OCI-LY7 (cell line): ENCODE data around the gene PLD6. TPM values are rescaled to one million over a fixed set of nuclear protein-coding genes. Genes with fewer than 3 reads are reported as not detected.
A peak's percentile ranks its signal among the peaks of the same experiment; 100 is the strongest.

Source experiments
- BruUV-seq: library from RNA; stranded (reverse); fragments of 400-500 nt; replicated peaks from 2 replicates; lab custom pipeline; 2021; lab: Mats Ljungman, UMichigan
- CTCF ChIA-PET: fragments of 300-600 bp; sonication (Branson Sonifier 250); formaldehyde crosslinking; loops from one replicate; lab custom pipeline; 2022; ENCODE audit warnings: antibody characterized with exemption; ENCODE audit not compliant: unreplicated experiment; lab: Charles Lee
- POLR2A ChIA-PET: fragments of 300-600 bp; sonication (Branson Sonifier 250); formaldehyde crosslinking; loops from one replicate; lab custom pipeline; 2022; ENCODE audit warnings: antibody characterized with exemption; lab: Charles Lee
- DNase-seq: peaks from one replicate; pipeline ENCODE4 v3.0.0-alpha.2; 2015; ENCODE audit warnings: low spot score
- H2AFZ ChIP-seq: fragments of 200-600 bp; sonication (generic), shearing (Covaris generic); 2 replicates; pipeline ENCODE4 v1.6.1; 2014; ENCODE audit warnings: mild to moderate bottlenecking, antibody characterized with exemption, low read length, moderate library complexity
- H3K27ac ChIP-seq: fragments of 200-600 bp; sonication (generic); 2 replicates; pipeline ENCODE4 v1.5.1; 2014; ENCODE audit warnings: mixed run types, low read depth, mild to moderate bottlenecking, moderate library complexity, low read length, inconsistent platforms; ENCODE audit not compliant: poor library complexity, severe bottlenecking
- H3K36me3 ChIP-seq: fragments of 200-600 bp; sonication (generic); 2 replicates; pipeline ENCODE4 v1.6.1; 2014; ENCODE audit warnings: mild to moderate bottlenecking, antibody characterized with exemption, low read length, moderate library complexity, mixed read lengths; ENCODE audit not compliant: insufficient read depth
- H3K4me1 ChIP-seq: fragments of 200-600 bp; sonication (generic); 2 replicates; pipeline ENCODE4 v1.5.1; 2014; ENCODE audit warnings: mild to moderate bottlenecking, low read length; ENCODE audit not compliant: insufficient read depth, poor library complexity, severe bottlenecking
- H3K4me2 ChIP-seq: fragments of 200-600 bp; sonication (generic); 2 replicates; pipeline ENCODE4 v1.6.1; 2014; ENCODE audit warnings: mild to moderate bottlenecking, low read length
- H3K4me3 ChIP-seq: fragments of 200-600 bp; sonication (generic); 2 replicates; pipeline ENCODE4 v1.5.1; 2014; ENCODE audit warnings: mild to moderate bottlenecking, low read depth, low read length; ENCODE audit not compliant: poor library complexity, severe bottlenecking
- H3K79me2 ChIP-seq: fragments of 200-600 bp; sonication (generic); 2 replicates; pipeline ENCODE4 v1.6.1; 2016; ENCODE audit warnings: low read depth, mild to moderate bottlenecking, low read length, moderate library complexity, mixed read lengths; ENCODE audit not compliant: insufficient read depth
- H3K9me2 ChIP-seq: fragments of 200-600 bp; sonication (generic); 2 replicates; pipeline ENCODE4 v1.6.1; 2016; ENCODE audit warnings: mild to moderate bottlenecking, low read length, mixed read lengths; ENCODE audit not compliant: insufficient read depth
- H3K9me3 ChIP-seq: fragments of 200-600 bp; sonication (generic); 2 replicates; pipeline ENCODE4 v1.6.1; 2014; ENCODE audit warnings: mild to moderate bottlenecking, mixed run types, low read length, mixed read lengths
- H4K20me1 ChIP-seq: fragments of 200-600 bp; sonication (generic); 2 replicates; pipeline ENCODE4 v1.6.1; 2014; ENCODE audit warnings: mild to moderate bottlenecking, antibody characterized with exemption, low read length, moderate library complexity, mixed read lengths; ENCODE audit not compliant: insufficient read depth
- CTCF ChIP-seq: fragments of 200-600 bp; sonication (generic); conservative IDR thresholded peaks from 2 replicates; pipeline ENCODE4 v1.5.1; 2014; ENCODE audit warnings: mild to moderate bottlenecking, antibody characterized with exemption, low read length, moderate library complexity, mixed read lengths
- EZH2phosphoT487 ChIP-seq: fragments of 200-600 bp; sonication (generic); IDR thresholded peaks from 2 replicates; pipeline ENCODE4 v1.6.1; 2018; ENCODE audit warnings: low read depth, borderline replicate concordance, mild to moderate bottlenecking, mixed run types, antibody characterized with exemption, low read length, moderate library complexity, mixed read lengths
- intact Hi-C: fragments of 100-400 bp; cut with micrococcal nuclease; formaldehyde crosslinking; loops from one replicate; pipeline ENCODE4 v1.10.0; 2022; ENCODE audit not compliant: unreplicated experiment
- total RNA-seq, 2 experiments: library from RNA; depleted of rRNA in 1 of 2; stranded (reverse); fragments of >200 nt in 1 of 2; shearing (Covaris generic) in 1 of 2; gene quantifications; 2 replicates each; pipeline ENCODE4 v1.2.3, GENCODE V29; 2014 to 2022

PLD6 gene
- total RNA-seq, 2 experiments from 2014 or later = not detected

- no peak for TF ChIP-seq CTCF
- TF ChIP-seq EZH2phosphoT487 = no peak
- no peak for DNase-seq
- no peaks in the 10 kb centered on the region for H3K9me2 ChIP-seq
- BruUV-seq = no TSS peak
- H3K9me3 ChIP-seq = no peaks in the 10 kb centered on the region
- H3K27ac ChIP-seq = no peak overlapping the region
- peaks cover 4% of the 10 kb centered on the region; the same call in 1 of the 2 replicates for H3K36me3 ChIP-seq
- intact Hi-C loops = loop anchor here (5.0 kb wide), 1 partner anchor 588 kb away; the partner anchor contains the start of gene ZNF624
- H3K4me1 ChIP-seq = peaks cover 22% of the 10 kb centered on the region
- H4K20me1 ChIP-seq = no peaks in the 10 kb centered on the region
- no peak overlapping the region for H2AFZ ChIP-seq
- no peak overlapping the region for H3K4me3 ChIP-seq
- ChIA-PET CTCF (no interaction called here), POLR2A (interaction anchor here (0.8 kb wide), 1 partner anchor 271 kb away, joined by 3 read pairs; no protein-coding TSS in a partner anchor)
- no peak overlapping the region for H3K4me2 ChIP-seq
- H3K79me2 ChIP-seq = peaks cover 12% of the 10 kb centered on the region; the same call in 1 of the 2 replicates
Measured at GRCh38 chr17:17239832-17240231, 33.7 kb upstream of the PLD6 start.

- Histone ChIP-seq H3K4me2 (peak within 1 kb of the TSS; percentile 76), H3K27ac (peak within 1 kb of the TSS; percentile 40), H2AFZ (peak within 1 kb of the TSS; percentile 63), H3K4me1 (peaks cover 22% of the 10 kb centered on the region), H3K79me2 (peaks cover 12% of the 10 kb centered on the region; the same call in 1 of the 2 replicates), H3K36me3 (no peaks in the 10 kb centered on the region), H3K9me2 (no peaks in the 10 kb centered on the region), H3K4me3 (peak within 1 kb of the TSS; percentile 86), H3K9me3 (no peaks in the 10 kb centered on the region), H4K20me1 (no peaks in the 10 kb centered on the region)
- TF ChIP-seq CTCF = no peak
- no peak for TF ChIP-seq EZH2phosphoT487
- ChIA-PET POLR2A (interaction anchor here (0.7 kb wide), 1 partner anchor 194 kb away, joined by 3 read pairs; no protein-coding TSS in a partner anchor), CTCF (no interaction called here)
- BruUV-seq = no TSS peak
- intact Hi-C loops = loop anchor here (2.0 to 5.0 kb wide), 2 partner anchors 68 to 585 kb away; partner anchors contain the start of gene ZNF624
- peak; percentile 92 for DNase-seq
Measured at GRCh38 chr17:17237026-17237799, 31.1 kb upstream of the PLD6 start, which contains the start of gene FLCN. Gene FLCN (minus strand): TSS chr17:17237168. CDS start chr17:17228137, 9,031 bp downstream.
